Stromal cell of bone marrow (primary cell): ENCODE measurements around the gene YES1.
A peak's percentile ranks its signal among the peaks of the same experiment; 100 is the strongest.
"Not testable (repeated sequence)": the region's sequence is repeated elsewhere in the genome, so short reads cannot be mapped to it uniquely, and the experiment has no call there.

Source experiments
- DNase-seq: peaks from one replicate; pipeline ENCODE4 v3.0.0-alpha.2; 2012; ENCODE audit warnings: low read depth

The YES1 gene

DNA sequence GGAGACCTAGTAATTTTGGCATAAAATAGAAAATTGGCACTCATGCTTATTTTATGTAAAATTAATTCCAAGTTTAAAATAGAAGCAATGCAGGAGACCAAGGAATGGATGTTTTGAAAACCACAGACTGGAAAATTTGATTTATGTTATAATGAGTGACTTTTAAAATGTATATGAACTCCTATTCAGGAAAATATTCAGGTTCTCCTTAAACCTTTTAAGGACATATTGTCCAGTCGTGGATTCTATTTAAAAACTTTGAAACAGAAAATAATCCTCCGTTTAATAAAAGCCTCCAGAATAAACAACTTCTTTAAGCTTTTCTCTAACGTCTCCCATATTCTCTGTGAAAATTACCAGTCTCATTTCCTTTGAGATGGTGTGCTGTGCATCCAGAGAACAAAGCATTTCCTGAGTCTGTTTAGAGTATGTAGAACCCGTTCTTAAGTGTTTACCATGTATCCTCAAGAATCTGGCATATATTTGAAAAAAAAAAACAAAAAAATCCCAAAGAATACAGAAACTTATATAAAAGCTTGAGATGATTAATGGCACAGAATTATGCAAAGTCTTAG, 8.6 kb upstream of the YES1 start:
- no peak for DNase-seq

DNA sequence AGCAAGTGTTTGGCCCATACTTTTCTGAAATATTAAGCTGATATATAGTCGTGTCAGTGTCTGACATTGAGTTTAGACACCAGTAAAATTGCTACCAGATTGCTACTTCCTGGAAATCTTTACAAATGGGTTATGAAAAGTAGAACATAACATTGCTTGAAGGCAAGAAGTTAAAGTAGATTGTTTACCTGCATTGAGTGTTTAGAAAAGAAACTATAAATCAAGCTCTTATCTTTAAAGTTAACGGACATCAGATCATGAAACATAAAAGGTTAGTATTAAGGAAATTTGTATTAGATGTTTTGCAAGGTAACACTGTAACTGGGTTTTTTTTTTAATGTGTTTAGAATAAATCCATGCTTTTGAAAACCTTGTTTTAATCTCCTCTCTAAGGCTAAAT, 4.8 kb upstream of the YES1 start:
- no peak for DNase-seq

DNA sequence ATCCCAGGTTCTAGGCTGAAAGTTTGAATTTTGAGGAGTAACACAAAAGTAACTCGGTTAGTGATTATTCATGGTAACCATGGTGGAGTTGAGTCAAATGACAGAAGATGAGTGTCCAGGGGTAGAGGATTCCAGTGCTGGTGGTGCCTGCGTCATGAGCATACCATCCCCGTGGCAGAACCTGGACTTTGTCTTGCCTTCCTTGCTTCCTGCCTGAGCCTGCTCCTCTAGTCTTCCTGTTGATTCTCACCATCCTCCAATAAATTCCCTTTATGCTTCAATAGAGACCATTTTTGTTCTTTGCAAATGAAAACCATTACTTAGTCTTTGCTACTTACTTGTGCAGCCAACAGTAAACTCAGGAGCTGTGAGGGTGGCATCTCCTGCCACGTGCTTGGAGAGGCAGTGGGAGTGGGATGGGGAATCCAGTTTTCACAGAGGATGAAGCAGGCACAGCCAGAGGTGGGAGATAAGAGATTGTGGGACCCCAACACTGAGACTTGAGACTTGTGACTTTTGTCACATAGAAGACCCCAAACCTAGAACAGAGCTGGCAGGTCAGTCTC, 4.1 kb upstream of the YES1 start:
- DNase-seq, result no peak

GRCh38 chr18:815353-815752, 3.3 kb upstream of the YES1 start:
- DNase-seq, result no peak

- DNase-seq, result no peak
Observed at GRCh38 chr18:814300-815084, 2.5 kb upstream of the YES1 start.

- DNase-seq, result no peak
Observed at GRCh38 chr18:813172-814071, 1.4 kb upstream of the YES1 start.

DNA sequence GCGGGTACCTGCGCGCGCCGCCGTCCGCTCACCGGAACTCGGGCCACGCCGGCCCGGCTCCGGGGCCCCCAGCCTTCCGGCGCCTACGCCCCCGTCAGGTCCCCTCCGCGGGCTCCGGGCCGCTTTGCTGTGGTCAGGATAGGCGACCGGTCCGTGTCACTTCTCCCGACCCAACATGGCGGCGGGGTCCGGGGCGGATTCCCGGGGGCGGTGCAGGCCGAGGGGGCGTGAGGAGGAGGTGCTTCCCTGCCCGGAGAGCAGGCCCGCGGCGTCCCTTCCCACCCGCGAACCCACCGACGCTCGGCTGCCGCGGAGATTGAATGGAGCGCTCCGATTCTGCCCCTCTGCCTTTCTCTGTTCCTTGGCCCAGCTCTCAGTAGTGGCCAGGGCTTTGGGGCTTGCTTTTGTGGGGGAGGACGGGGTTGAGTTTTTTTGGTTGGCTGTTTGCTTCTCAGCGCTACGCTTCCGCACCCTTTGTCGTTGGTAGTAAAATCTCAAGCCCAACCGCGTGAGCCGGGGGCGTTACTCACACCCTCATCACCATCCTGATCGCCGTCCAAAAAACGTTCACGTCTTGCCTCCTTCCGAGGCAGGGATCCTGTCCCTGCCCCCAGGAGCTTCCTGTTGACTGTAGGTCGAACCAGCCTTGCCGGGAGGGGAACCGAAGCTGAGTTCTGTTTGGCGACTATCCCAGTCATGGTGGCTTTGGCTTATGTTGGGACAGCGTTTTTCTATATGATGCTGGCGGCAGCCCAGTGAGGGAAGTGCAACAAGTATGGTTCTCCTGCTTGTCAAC, 532 bp upstream of the YES1 start:
- DNase-seq, result peak; percentile 82

DNA sequence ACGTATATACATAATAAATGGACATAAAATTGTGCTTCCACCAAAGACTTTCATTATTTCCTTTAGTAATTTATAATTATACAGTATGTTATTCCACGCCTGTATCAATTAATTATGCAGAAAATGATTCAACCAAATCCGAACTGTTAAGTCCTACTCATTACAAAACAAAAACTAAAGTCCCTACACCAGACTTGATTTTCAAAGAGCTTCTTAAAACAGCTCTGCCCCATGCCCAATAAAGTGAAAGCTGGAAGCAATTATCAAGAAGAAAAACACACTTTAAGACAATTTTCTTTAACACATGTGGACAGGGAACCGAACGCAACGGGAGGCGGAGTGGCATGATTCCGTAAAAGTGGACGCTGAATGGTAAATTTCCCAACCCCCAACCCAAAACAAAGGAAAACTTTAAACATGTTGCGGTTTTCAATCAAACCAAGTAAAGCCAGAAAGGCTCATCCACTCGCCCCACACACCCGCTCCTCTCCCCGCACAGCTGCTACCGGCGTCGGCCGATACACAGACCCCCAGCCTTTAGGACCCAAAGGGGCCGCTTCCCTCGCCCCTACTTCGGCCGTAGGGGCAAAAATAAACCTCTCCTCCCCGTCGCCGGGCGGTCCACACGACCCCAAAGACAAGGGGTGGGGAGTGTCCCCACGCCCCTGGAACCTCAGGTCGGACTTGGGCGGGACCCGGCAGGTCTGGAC, 705 bp downstream of the YES1 start:
- no peak for DNase-seq

- no peak for DNase-seq
Observed at GRCh38 chr18:809985-810642, 1.9 kb downstream of the YES1 start.

- not testable (repeated sequence) for DNase-seq
Observed at GRCh38 chr18:809228-809627, 2.8 kb downstream of the YES1 start.

GRCh38 chr18:808502-808901, 3.5 kb downstream of the YES1 start:
- DNase-seq, result no peak

GRCh38 chr18:808086-808485, 4.0 kb downstream of the YES1 start:
- DNase-seq, result peak; percentile 36

GRCh38 chr18:805755-806110, 6.3 kb downstream of the YES1 start:
- DNase-seq, result no peak

DNA sequence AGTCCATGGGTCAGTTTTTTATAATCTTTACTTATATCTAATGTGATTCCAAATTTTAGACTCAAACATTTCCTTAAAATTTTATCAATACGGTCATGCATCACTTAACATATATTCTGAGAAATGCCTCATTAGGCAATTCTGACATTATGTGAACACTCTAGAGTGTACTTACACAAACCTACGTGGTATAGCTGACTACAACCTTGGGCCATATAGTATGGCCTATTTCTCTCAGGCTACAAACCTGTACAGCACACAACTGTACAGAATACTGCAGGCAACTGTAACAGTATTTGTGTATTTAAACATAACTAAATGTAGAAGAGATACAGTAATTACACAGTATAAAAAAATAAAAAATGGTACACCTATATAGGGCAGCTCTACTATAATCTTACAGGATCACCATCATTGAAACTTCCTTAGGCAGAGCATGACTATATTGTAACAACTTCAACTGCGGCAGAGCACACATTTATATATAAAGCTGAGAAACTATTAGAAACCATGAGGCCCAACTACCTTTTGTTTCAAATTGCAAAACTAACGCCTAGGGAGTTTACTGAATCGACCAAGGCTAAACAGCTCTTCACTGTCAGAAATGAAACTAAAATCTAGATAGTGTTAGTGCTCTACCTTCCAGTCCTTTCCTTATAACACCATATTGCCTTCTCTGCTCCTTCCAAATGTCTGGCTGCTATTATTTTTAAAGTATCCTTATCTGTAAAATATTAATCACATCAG, 6.9 kb downstream of the YES1 start:
- no peak for DNase-seq

GRCh38 chr18:801137-801536, 10.9 kb downstream of the YES1 start:
- no peak for DNase-seq

GRCh38 chr18:799943-800342, 12.1 kb downstream of the YES1 start:
- DNase-seq, result no peak

DNA sequence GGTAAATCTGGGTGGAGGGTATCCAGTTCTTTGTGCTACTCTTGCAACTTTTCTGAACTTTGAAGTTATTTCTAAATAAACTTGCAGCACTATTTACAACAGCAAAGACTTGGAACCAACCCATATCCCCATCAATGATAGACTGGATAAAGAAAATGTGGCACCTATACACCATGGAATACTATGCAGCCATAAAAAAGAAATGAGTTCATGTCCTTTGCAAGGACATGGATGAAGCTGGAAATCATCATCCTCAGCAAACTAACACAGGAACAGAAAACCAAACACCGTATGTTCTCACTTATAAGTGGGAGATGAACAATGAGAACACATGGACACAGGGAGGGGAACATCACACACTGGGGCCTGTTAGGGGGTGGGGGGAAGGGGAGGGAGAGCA, 16.7 kb downstream of the YES1 start:
- DNase-seq, result not testable (repeated sequence)

DNA sequence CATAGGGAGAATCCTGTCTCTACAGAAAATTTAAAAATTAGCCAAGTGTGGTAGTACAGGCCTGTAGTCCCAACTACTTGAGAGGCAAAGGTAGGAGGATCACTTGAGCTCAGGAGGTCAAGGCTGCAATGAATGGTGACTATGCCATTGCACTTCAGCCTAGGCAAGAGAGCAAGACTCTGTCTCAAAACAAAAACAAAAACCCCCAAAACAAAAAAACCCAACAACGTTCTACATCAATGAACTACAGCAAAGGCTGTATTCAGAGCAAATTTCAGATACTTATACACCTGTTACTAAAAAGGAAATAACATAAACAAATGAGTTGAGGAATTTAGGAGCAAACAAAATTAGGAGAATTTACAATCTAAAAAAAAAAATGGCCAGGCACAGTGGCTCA, 22.6 kb downstream of the YES1 start:
- DNase-seq, result no peak

GRCh38 chr18:785242-785641, 26.8 kb downstream of the YES1 start:
- no peak for DNase-seq
